ENCODE results near the gene INPP5F. TPM values are rescaled to one million over a fixed set of nuclear protein-coding genes. Genes with fewer than 3 reads are reported as not detected.

INPP5F gene
- total and polyA plus RNA-seq, 2 donors (not counting 1 experiment from before 2014, with no cell fraction given), result 15.0 to 23.3 TPM

- no peaks in the 10 kb centered on the region for H3K9me3 ChIP-seq (ENCODE audit: control insufficient read depth, insufficient read depth, low read depth, low read length)
- no peak overlapping the region for H3K4me3 ChIP-seq (replicated peaks in 1 of 4; ENCODE audit: control extremely low read depth in 1 of 4, insufficient read depth in 1 of 4, low read depth in 3 of 4, low read length in 4 of 4)
- no peak overlapping the region for H3K4me2 ChIP-seq (ENCODE audit: extremely low read depth, insufficient read depth, low read length)
- H3K27ac ChIP-seq (ENCODE audit: insufficient read depth, low read length), result no peak overlapping the region
- peaks cover 2% of the 10 kb centered on the region for H3K36me3 ChIP-seq (ENCODE audit: control insufficient read depth, insufficient read depth, low read length)
- TF ChIP-seq EZH2 (IDR thresholded peaks at IDR 0.05; ENCODE audit: low read length, missing control alignments), result no peak
- no peak for TF ChIP-seq CTCF (conservative IDR thresholded peaks at IDR 0.05 in 1 of 2, IDR thresholded peaks at IDR 0.05 in 1 of 2; ENCODE audit: low read depth in 1 of 2, low read length in 2 of 2)
- H4K20me1 ChIP-seq (ENCODE audit: control insufficient read depth, extremely low read depth, insufficient read depth, low read length), result no peaks in the 10 kb centered on the region
- H3K9ac ChIP-seq (ENCODE audit: insufficient read depth, low read length), result no peak overlapping the region
- H3K79me2 ChIP-seq (ENCODE audit: control insufficient read depth, insufficient read depth, low read length), result no peaks in the 10 kb centered on the region
- no peaks in the 10 kb centered on the region for H3K27me3 ChIP-seq (ENCODE audit: control insufficient read depth, insufficient read depth, low read length)
- no peaks in the 10 kb centered on the region for H3K4me1 ChIP-seq (ENCODE audit: control insufficient read depth, extremely low read depth, insufficient read depth, low read length)
- no peak for DNase-seq (ENCODE audit: low read depth in 2 of 2)
- no peak overlapping the region for H2AFZ ChIP-seq (ENCODE audit: low read length)
These were observed 89.8 kb downstream of the INPP5F start for GRCh38 chr10:119815671-119816070.

- Histone ChIP-seq H4K20me1 (ENCODE audit: control insufficient read depth, extremely low read depth, insufficient read depth, low read length) (no peaks in the 10 kb centered on the region), H2AFZ (ENCODE audit: low read length) (peak overlapping the region; percentile 65), H3K9me3 (ENCODE audit: control insufficient read depth, insufficient read depth, low read depth, low read length) (no peaks in the 10 kb centered on the region), H3K4me2 (ENCODE audit: extremely low read depth, insufficient read depth, low read length) (peak overlapping the region; percentile 52), H3K79me2 (ENCODE audit: control insufficient read depth, insufficient read depth, low read length) (no peaks in the 10 kb centered on the region), H3K9ac (ENCODE audit: insufficient read depth, low read length) (no peak overlapping the region), H3K36me3 (ENCODE audit: control insufficient read depth, insufficient read depth, low read length) (peaks cover 2% of the 10 kb centered on the region), H3K4me1 (ENCODE audit: control insufficient read depth, extremely low read depth, insufficient read depth, low read length) (no peaks in the 10 kb centered on the region), H3K27me3 (ENCODE audit: control insufficient read depth, insufficient read depth, low read length) (no peaks in the 10 kb centered on the region), H3K27ac (ENCODE audit: insufficient read depth, low read length) (no peak overlapping the region), H3K4me3 (replicated peaks in 1 of 4; ENCODE audit: control extremely low read depth in 1 of 4, insufficient read depth in 1 of 4, low read depth in 3 of 4, low read length in 4 of 4) (peak overlapping the region in 3 of 4 experiments; percentile 10 to 57 (median 47))
- TF ChIP-seq EZH2 (IDR thresholded peaks at IDR 0.05; ENCODE audit: low read length, missing control alignments) (no peak), CTCF (conservative IDR thresholded peaks at IDR 0.05 in 1 of 2, IDR thresholded peaks at IDR 0.05 in 1 of 2; ENCODE audit: low read depth in 1 of 2, low read length in 2 of 2) (peak in 1 of 2 donors; percentile 19)
- peak; percentile 71 to 83 for DNase-seq (ENCODE audit: low read depth in 2 of 2)
These were observed 92.4 kb downstream of the INPP5F start for GRCh38 chr10:119817991-119818888.

GRCh38 chr10:119818889-119819270, 93.0 kb downstream of the INPP5F start:
- H3K4me2 ChIP-seq (ENCODE audit: extremely low read depth, insufficient read depth, low read length), result peak overlapping the region; percentile 52

More at GRCh38 chr10:119818889-119819270, 93.0 kb downstream of the INPP5F start:
- DNase-seq (ENCODE audit: low read depth in 2 of 2), result peak in 1 of 2 donors; percentile 15
- Histone ChIP-seq H3K27ac (ENCODE audit: insufficient read depth, low read length) (no peak overlapping the region), H3K4me1 (ENCODE audit: control insufficient read depth, extremely low read depth, insufficient read depth, low read length) (no peaks in the 10 kb centered on the region), H3K4me3 (replicated peaks in 1 of 4; ENCODE audit: control extremely low read depth in 1 of 4, insufficient read depth in 1 of 4, low read depth in 3 of 4, low read length in 4 of 4) (peak overlapping the region in 3 of 4 experiments; percentile 10 to 60 (median 47)), H3K9me3 (ENCODE audit: control insufficient read depth, insufficient read depth, low read depth, low read length) (no peaks in the 10 kb centered on the region), H3K27me3 (ENCODE audit: control insufficient read depth, insufficient read depth, low read length) (no peaks in the 10 kb centered on the region), H4K20me1 (ENCODE audit: control insufficient read depth, extremely low read depth, insufficient read depth, low read length) (no peaks in the 10 kb centered on the region), H3K36me3 (ENCODE audit: control insufficient read depth, insufficient read depth, low read length) (peaks cover 2% of the 10 kb centered on the region), H3K9ac (ENCODE audit: insufficient read depth, low read length) (no peak overlapping the region), H3K79me2 (ENCODE audit: control insufficient read depth, insufficient read depth, low read length) (no peaks in the 10 kb centered on the region), H2AFZ (ENCODE audit: low read length) (peak overlapping the region; percentile 54)
- TF ChIP-seq EZH2 (IDR thresholded peaks at IDR 0.05; ENCODE audit: low read length, missing control alignments) (no peak), CTCF (conservative IDR thresholded peaks at IDR 0.05 in 1 of 2, IDR thresholded peaks at IDR 0.05 in 1 of 2; ENCODE audit: low read depth in 1 of 2, low read length in 2 of 2) (no peak)
